Stomach (tissue), 9 donors: Measurements from ENCODE around the gene CDH12. TPM values are rescaled to one million over a fixed set of nuclear protein-coding genes. Genes with fewer than 3 reads are reported as not detected.

Experiments
- DNase-seq, 2 donors: peaks; one replicate each; pipeline versions ENCODE4 v3.0.0 to v3.0.0-alpha.2; 2013 to 2019
- H3K27ac ChIP-seq, 5 donors: fragments of 200-600 bp in 4 of 5; sonication (generic) in 4 of 5; one replicate each; pipeline ENCODE4 v1.5.1; 2013 to 2019; ENCODE audit warnings: mild to moderate bottlenecking in 1 of 5, moderate library complexity in 1 of 5
- H3K27me3 ChIP-seq, 3 donors: fragments of 200-600 bp; sonication (generic); one replicate each; pipeline ENCODE4 v1.5.1; 2017 to 2019; ENCODE audit warnings: mixed run types in 1 of 3
- H3K36me3 ChIP-seq, 4 donors: fragments of 200-600 bp; sonication (generic); 1 replicate in 3 of 4; 2 replicates in 1 of 4; pipeline ENCODE4 v1.5.1; 2016 to 2019
- H3K4me1 ChIP-seq, 4 donors: fragments of 200-600 bp; sonication (generic); one replicate each; pipeline ENCODE4 v1.5.1; 2016 to 2019
- H3K4me3 ChIP-seq, 4 donors: fragments of 200-600 bp; sonication (generic) in 3 of 4; one replicate each; pipeline ENCODE4 v1.5.1; 2016 to 2019; ENCODE audit warnings: mild to moderate bottlenecking in 1 of 4
- H3K9me3 ChIP-seq, 4 donors: fragments of 200-600 bp; sonication (generic); one replicate each; pipeline ENCODE4 v1.5.1; 2016 to 2019
- CTCF ChIP-seq, 7 experiments: fragments of 450-650 bp in 4 of 7; fragments of 200-600 bp in 3 of 7; sonication (generic) in 3 of 7; IDR thresholded peaks; one replicate each; pipeline ENCODE4 v1.5.1; 2016 to 2019; ENCODE audit warnings: antibody characterized with exemption in 7 of 7, control low read depth in 2 of 7, mild to moderate bottlenecking in 1 of 7
- EP300 ChIP-seq: sonication (generic); formaldehyde crosslinking; IDR thresholded peaks from one replicate; pipeline ENCODE4 v1.6.1; 2017; ENCODE audit warnings: antibody characterized with exemption
- POLR2A ChIP-seq, 4 donors: fragments of 450-650 bp; IDR thresholded peaks; one replicate each; pipeline ENCODE4 v1.6.1; 2016; ENCODE audit warnings: antibody characterized with exemption in 4 of 4, control low read depth in 2 of 4, mild to moderate bottlenecking in 1 of 4, moderate library complexity in 1 of 4
- POLR2AphosphoS5 ChIP-seq, 3 donors: sonication (generic); formaldehyde crosslinking; IDR thresholded peaks; one replicate each; pipeline ENCODE4 v1.6.1; 2016; ENCODE audit warnings: antibody characterized with exemption in 3 of 3
- WGBS, 5 donors: extraction: QIAGEN DNeasy Blood & Tissue Kit in 3 of 5; methylation state at CpG; one replicate each; pipeline versions ENCODE4 v1.1.5 to v1.1.7; 2013 to 2018; 5-methylcytosine and 5-hydroxymethylcytosine counted together
- intact Hi-C: fragments of 100-400 bp; cut with DNase I; formaldehyde crosslinking; loops from one replicate; pipeline ENCODE4 v1.15.1; 2023; ENCODE audit warnings: low total_unique reads
- polyA plus RNA-seq, 3 donors: library from polyadenylated mRNA; stranded (reverse); fragments of 200-250 nt; gene quantifications; one replicate each; pipeline ENCODE4 v1.2.3, GENCODE V29; 2013
- total RNA-seq, 5 donors: library from RNA; depleted of rRNA; stranded (reverse); fragments of >200 nt; gene quantifications; one replicate each; pipeline versions ENCODE4 v1.1.0 to v1.2.3, GENCODE V29; 2014 to 2016
- donor health status: healthy with polysubstance abuse.
- donor health status: Bipolar disorder and iron deficiency.
- donor health status: healthy.

CDH12 gene
- total and polyA plus RNA-seq, 8 donors: 0.76 to 1.3 TPM; not detected in 6

GRCh38 chr5:22079002-22079401, 774.1 kb downstream of the CDH12 start:
- Histone ChIP-seq H3K9me3 (no peaks in the 10 kb centered on the region), H3K27me3 (no peaks in the 10 kb centered on the region), H3K4me1 (no peaks in the 10 kb centered on the region), H3K27ac (no peak overlapping the region), H3K36me3 (no peaks in the 10 kb centered on the region), H3K4me3 (no peak overlapping the region)
- TF ChIP-seq POLR2A (IDR thresholded peaks at IDR 0.05) (no peak), POLR2AphosphoS5 (IDR thresholded peaks at IDR 0.05) (no peak), EP300 (no peak), CTCF (IDR thresholded peaks at IDR 0.05) (no peak)
- no peak for DNase-seq
- intact Hi-C loops: no loop called here

- Histone ChIP-seq H3K36me3 (no peaks in the 10 kb centered on the region), H3K4me1 (no peaks in the 10 kb centered on the region), H3K27me3 (no peaks in the 10 kb centered on the region), H3K9me3 (no peaks in the 10 kb centered on the region), H3K4me3 (no peak overlapping the region), H3K27ac (no peak overlapping the region)
- intact Hi-C loops: no loop called here
- WGBS, 5 donors: 74 to 86% (median 83%) methylated on average over 3 of the region's 3 CpGs
- no peak for DNase-seq
- TF ChIP-seq POLR2AphosphoS5 (IDR thresholded peaks at IDR 0.05) (no peak), EP300 (no peak), POLR2A (IDR thresholded peaks at IDR 0.05) (no peak), CTCF (IDR thresholded peaks at IDR 0.05) (no peak)
Measured at GRCh38 chr5:22076586-22076985, 776.6 kb downstream of the CDH12 start.

- no peaks in the 10 kb centered on the region for H3K4me1 ChIP-seq
- 29 to 63% (median 45%) methylated on average over 3 of the region's 3 CpGs for WGBS, 5 donors
- H3K27me3 ChIP-seq: no peaks in the 10 kb centered on the region
- no peaks in the 10 kb centered on the region for H3K36me3 ChIP-seq
- no peak overlapping the region for H3K27ac ChIP-seq
- no peaks in the 10 kb centered on the region for H3K9me3 ChIP-seq
- intact Hi-C loops: no loop called here
- DNase-seq: peak; percentile 57 to 63
- no peak overlapping the region for H3K4me3 ChIP-seq
- TF ChIP-seq POLR2AphosphoS5 (IDR thresholded peaks at IDR 0.05) (peak in 2 of 3 donors; percentile 11 to 29), EP300 (no peak)
Measured at GRCh38 chr5:22070186-22070728, 782.9 kb downstream of the CDH12 start.

GRCh38 chr5:22063717-22064116, 789.4 kb downstream of the CDH12 start:
- intact Hi-C loops: no loop called here
- H3K27ac ChIP-seq: no peak overlapping the region
- H3K36me3 ChIP-seq: no peaks in the 10 kb centered on the region
- H3K27me3 ChIP-seq: no peaks in the 10 kb centered on the region
- TF ChIP-seq CTCF (IDR thresholded peaks at IDR 0.05) (no peak), POLR2A (IDR thresholded peaks at IDR 0.05) (no peak), POLR2AphosphoS5 (IDR thresholded peaks at IDR 0.05) (no peak), EP300 (no peak)
- WGBS, 5 donors: 81 to 92% (median 90%) methylated on average over 4 of the region's 4 CpGs
- no peaks in the 10 kb centered on the region for H3K9me3 ChIP-seq
- DNase-seq: no peak
- H3K4me3 ChIP-seq: no peak overlapping the region
- H3K4me1 ChIP-seq: no peaks in the 10 kb centered on the region

- DNase-seq: no peak
- no peaks in the 10 kb centered on the region for H3K4me1 ChIP-seq
- no peak overlapping the region for H3K4me3 ChIP-seq
- no peak overlapping the region for H3K27ac ChIP-seq
- TF ChIP-seq POLR2AphosphoS5 (IDR thresholded peaks at IDR 0.05) (no peak), POLR2A (IDR thresholded peaks at IDR 0.05) (no peak), EP300 (no peak), CTCF (IDR thresholded peaks at IDR 0.05) (no peak)
- no peaks in the 10 kb centered on the region for H3K27me3 ChIP-seq
- 24 to 65% (median 49%) methylated on average over 1 of the region's 1 CpG for WGBS, 5 donors
- no peaks in the 10 kb centered on the region for H3K9me3 ChIP-seq
- intact Hi-C loops: no loop called here
- no peaks in the 10 kb centered on the region for H3K36me3 ChIP-seq
Measured at GRCh38 chr5:22058620-22059019, 794.5 kb downstream of the CDH12 start.
